GM23338 (cell line): ENCODE data around the gene CHST11.

Experiments
- CREB1 ChIP-seq: fragments of 250-450 bp; sonication (Bioruptor Pico); IDR thresholded peaks from 2 replicates; pipeline ENCODE4 v1.5.0; 2020; ENCODE audit warnings: low read depth, mild to moderate bottlenecking, moderate library complexity
- CTCF ChIP-seq, 2 experiments: fragments of 200-600 bp in 1 of 2; sonication (generic) in 1 of 2; conservative IDR thresholded peaks; 2 replicates each; pipeline versions ENCODE4 v1.5.1 to v1.6.1; 2016 to 2017; ENCODE audit warnings: antibody characterized with exemption in 2 of 2, low read depth in 2 of 2, mild to moderate bottlenecking in 2 of 2, moderate library complexity in 1 of 2
- ETS1 ChIP-seq: IDR thresholded peaks from 2 replicates; pipeline ENCODE4 v1.6.1; 2016; ENCODE audit warnings: antibody characterized with exemption
- EZH2 ChIP-seq: fragments of 200-600 bp; sonication (generic); IDR thresholded peaks from one replicate; pipeline ENCODE4 v1.8.0; 2017; ENCODE audit warnings: antibody characterized with exemption, mild to moderate bottlenecking, low read depth; ENCODE audit not compliant: unreplicated experiment
- EZH2phosphoT487 ChIP-seq: fragments of 200-600 bp; sonication (generic); IDR thresholded peaks from one replicate; pipeline ENCODE4 v1.8.1; 2018; ENCODE audit warnings: antibody characterized with exemption; ENCODE audit not compliant: unreplicated experiment
- JUNB ChIP-seq: IDR thresholded peaks from one replicate; pipeline ENCODE4 v1.6.1; 2016; ENCODE audit warnings: antibody characterized with exemption; ENCODE audit not compliant: unreplicated experiment
- NANOG ChIP-seq: IDR thresholded peaks from 2 replicates; pipeline ENCODE4 v1.6.1; 2016; ENCODE audit warnings: antibody characterized with exemption, borderline replicate concordance
- POLR2AphosphoS5 ChIP-seq: IDR thresholded peaks from 2 replicates; pipeline ENCODE4 v1.6.1; 2016; ENCODE audit warnings: antibody characterized with exemption, low read depth
- REST ChIP-seq: IDR thresholded peaks from one replicate; pipeline ENCODE4 v1.6.1; 2018; ENCODE audit warnings: antibody characterized with exemption; ENCODE audit not compliant: unreplicated experiment
- STAT1 ChIP-seq: IDR thresholded peaks from one replicate; pipeline ENCODE4 v1.6.1; 2016; ENCODE audit warnings: antibody characterized with exemption; ENCODE audit not compliant: unreplicated experiment
- ZNF331 ChIP-seq: fragments of 250-450 bp; sonication (Bioruptor Pico); IDR thresholded peaks from 2 replicates; pipeline ENCODE4 v1.5.0; 2020; ENCODE audit warnings: low read depth, mild to moderate bottlenecking, moderate library complexity

GRCh38 chr12:104664351-104664750 is 207.6 kb downstream of the CHST11 start:
- no peak for TF ChIP-seq POLR2AphosphoS5
- no peak for TF ChIP-seq CTCF (conservative IDR thresholded peaks at IDR 0.05; ENCODE audit: low read depth in 2 of 2)
- TF ChIP-seq REST: no peak
- no peak for TF ChIP-seq STAT1
- no peak for TF ChIP-seq EZH2
- no peak for TF ChIP-seq EZH2phosphoT487
- no peak for TF ChIP-seq JUNB
- no peak for TF ChIP-seq ZNF331
- TF ChIP-seq CREB1: no peak
- TF ChIP-seq ETS1: no peak
- no peak for TF ChIP-seq NANOG
